ENCODE measurements around the gene ZFYVE26. TPM values are rescaled to one million over a fixed set of nuclear protein-coding genes. Genes with fewer than 3 reads are reported as not detected.
"Not testable (repeated sequence)": the region's sequence is repeated elsewhere in the genome, so short reads cannot be mapped to it uniquely, and the experiment has no call there.

Gene ZFYVE26
- total RNA-seq, 1 donor from 2014 or later, result 21.0 TPM

DNA sequence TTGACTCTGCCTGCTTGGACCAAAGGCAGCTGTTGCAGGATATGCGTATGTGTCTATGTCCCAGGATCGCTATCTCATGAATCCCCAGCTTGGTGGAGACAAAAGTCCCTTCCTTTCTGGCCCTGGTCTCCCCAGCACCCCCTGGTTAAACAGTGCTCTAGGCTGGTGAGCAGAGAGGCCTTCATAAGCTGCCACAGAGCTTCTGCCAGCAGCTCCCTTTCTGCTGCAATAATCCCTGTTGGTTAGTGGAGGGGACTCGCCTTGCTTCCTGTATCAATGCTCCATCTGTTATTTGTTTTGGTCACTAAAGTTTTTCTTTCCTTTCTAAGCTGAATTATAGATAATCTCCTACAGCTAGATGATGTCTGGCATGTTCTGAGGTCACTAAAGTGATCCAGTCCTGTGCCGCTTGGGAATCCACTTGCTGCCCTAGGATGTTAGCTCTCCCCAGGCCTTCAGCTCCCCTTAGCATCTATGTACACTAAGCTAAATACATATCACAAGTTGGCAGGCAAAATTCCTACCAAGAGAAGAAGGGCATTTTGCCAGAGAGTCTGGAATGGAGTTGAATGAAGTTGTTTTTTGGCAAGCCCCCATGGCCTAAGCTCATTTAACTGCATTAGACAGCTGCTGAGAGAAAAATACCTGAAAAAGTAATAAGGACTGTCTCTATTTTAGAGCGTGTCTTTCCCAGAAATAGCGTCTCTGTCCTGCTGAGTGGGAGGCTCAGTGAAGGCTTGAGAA lies 66.9 kb downstream of the ZFYVE26 start:
- no peak for DNase-seq (ENCODE audit: low spot score)

DNA sequence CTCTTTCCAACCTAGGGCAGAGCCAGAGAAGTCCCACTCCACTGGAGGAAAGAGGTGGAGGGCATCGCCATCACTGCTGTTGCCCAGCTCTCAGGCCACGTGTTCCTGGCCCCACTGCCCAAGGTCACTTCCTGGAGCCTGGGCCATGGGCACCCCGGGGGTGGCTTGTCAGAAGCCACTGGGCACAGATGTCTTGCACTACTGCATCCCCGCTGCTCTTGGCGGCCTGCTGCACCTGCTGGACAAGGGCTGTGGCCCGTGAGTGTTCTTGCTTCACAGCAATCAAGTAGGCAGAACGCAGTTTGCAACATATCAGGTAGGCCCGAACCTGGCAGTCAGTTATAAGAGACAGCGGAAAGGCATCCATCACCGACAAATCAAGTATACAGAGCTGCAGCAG lies 68.1 kb downstream of the ZFYVE26 start:
- no peak for DNase-seq (ENCODE audit: low spot score)

DNA sequence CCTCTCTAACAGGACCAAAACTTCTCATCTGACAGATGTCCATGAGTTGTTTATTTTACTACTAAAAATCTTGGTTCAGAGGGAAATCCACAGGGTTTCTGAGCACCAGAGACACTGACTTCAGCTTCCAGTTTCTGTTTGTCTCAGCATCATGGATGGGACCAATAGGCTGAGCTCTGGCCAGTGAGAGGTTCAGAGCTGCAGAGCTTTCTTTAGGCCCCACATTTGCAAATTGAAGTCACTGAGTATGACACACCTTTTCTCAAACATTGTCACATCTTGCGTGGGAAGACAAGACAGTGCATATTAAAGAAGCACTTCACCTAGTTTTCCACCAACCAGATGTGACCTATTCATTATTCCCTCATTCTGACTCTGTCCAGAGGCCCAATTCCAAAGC lies 69.5 kb downstream of the ZFYVE26 start:
- DNase-seq (ENCODE audit: low spot score), result no peak

DNA sequence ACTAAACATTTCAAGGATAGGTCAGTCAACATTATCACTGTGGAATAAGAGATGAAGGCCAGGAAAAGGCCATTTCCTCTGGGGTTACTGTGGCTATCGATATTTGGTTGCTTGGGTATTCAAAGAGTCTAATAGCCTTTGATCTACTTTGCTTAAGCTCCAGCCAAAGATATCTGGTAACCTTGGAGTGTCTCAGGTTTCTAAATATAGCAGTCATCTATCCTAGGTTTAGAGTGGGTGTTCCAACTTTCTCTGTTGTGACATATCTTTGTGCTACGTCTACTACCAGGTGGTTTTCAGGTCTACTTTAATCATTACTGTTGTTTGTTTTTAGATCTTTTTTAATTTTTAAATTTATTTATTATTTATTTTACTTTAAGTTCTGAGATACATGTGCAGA lies 72.3 kb downstream of the ZFYVE26 start:
- DNase-seq (ENCODE audit: low spot score), result no peak

DNA sequence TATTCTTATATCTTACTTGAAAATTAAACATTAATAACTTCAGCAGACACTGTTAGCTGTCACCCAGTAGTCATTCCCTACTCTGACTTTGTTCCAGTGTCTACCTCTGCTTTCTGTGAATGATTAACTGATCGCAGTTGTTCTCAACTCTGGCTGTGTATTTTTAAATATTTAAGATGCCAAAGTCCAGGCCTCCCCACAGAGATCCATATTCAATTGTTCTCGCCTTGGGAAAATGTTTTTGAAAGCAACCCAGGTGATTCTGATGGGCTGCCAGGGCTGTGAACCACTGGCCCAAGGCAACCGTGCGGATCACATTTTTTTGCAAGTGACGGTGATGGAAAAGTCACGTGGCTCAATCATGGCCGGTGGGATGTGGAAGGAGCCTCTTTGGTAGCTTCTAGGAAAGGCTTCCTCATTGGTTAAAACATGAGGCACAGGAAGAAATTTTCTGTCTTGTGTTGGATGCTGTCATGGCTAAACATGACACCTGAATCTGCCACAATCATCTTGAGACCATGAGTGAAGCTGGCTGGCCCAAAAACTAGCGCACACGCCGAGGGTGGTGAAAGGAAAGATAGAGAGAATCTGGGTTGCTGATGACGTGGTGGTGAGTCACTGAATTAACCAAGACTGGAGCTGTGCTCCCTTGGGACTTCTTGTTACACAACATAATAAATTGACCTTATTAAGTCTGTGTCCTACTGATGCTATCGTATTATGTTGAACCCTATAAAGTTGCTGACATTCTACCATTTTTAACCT lies 77.5 kb downstream of the ZFYVE26 start:
- peak; percentile 89 for DNase-seq (ENCODE audit: low spot score)

DNA sequence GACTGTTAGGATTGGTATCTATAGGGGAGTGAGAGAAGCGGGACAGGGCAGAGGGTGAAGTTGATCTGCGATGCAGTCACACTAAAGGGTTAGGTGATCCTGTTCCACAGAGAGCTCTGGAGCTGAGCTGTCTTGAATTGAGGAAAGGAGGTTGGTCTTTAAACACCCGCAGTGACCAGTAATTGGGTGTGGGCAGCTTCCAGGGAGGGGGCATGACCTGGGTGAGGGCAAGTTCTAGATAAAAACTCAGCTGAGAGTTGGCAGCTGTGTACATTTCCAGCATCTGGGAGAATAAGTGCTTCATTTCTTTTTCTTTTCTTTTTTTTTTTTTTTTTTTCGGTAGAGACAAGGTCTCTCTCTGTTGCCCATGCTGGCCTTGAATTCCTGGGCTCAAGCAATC lies 79.6 kb downstream of the ZFYVE26 start:
- DNase-seq (ENCODE audit: low spot score), result peak; percentile 69

DNA sequence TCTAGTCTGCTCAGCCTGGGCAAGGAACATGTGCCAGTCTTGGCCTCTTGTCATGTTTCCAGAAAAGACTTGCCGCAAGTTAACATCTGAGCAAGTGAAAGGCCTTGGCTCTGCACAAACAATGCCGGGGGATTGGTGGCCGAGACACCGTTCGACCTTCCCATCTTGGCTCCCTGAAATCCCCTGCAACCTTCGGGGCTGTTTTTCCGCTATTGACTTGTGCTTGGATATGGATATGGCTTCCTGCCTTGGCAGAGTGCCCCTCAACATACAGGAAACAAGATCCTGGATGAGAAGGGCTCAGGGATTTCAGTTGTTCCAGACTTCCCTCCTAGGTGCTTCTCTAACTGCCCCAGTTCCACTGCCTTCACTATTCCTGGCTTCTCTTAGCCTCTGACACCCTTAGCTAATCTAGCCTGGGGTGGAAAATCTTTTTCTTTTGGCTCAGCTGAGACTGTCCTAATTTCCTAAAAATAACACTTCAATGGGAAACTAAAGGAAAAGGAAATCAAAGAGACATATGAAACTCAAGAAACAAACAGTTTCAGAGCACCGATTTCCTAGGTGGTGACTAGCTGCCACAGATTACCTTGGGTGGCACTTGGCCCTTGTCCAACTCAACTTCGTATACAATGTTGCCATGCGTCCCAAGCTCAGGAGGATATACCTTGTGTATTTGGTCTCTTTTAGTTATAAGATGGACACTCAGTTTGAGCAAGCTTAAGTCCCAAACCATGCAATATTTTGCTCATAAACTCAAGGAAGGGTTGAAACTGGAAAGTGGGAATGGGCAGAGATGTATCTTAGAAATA lies 80.8 kb downstream of the ZFYVE26 start:
- DNase-seq (ENCODE audit: low spot score), result no peak

DNA sequence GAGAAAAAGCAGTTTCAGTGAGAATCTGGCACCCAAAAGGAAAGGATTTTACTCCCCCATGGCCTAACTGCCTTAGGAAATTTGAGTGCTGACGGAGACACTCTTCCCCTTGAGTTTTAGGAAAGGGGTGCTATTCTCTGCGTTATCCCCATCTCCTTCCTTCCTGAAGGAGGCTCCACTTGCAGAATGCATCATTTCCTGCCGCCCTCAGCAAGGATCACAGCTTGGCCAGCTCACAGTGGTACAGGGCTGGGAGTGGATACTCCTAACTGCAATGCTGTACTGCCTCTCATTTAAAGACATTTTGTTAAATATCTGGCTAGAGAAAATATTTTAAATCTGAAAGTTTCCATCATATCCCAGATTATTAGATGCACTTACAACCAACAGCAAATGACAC lies 81.7 kb downstream of the ZFYVE26 start:
- no peak for DNase-seq (ENCODE audit: low spot score)

DNA sequence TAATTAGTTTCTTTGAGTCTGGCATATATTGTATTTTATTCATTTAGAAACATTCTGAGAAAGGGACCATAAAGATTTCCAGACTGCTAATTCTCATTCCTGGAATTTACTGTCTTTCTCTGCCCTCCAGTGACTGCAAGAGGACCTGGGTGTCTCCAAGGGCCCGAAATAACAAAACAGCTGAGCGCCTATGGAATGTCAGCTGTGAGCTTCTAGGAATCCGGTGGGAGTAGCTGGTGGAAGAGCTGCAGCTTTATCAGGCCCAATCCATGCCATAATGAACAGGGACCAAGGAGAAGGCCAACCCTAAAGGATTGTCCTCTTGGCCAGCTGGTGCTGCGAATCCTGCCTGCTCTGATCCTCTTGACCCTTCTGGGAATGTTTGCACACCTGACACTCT lies 82.8 kb downstream of the ZFYVE26 start:
- no peak for DNase-seq (ENCODE audit: low spot score)

DNA sequence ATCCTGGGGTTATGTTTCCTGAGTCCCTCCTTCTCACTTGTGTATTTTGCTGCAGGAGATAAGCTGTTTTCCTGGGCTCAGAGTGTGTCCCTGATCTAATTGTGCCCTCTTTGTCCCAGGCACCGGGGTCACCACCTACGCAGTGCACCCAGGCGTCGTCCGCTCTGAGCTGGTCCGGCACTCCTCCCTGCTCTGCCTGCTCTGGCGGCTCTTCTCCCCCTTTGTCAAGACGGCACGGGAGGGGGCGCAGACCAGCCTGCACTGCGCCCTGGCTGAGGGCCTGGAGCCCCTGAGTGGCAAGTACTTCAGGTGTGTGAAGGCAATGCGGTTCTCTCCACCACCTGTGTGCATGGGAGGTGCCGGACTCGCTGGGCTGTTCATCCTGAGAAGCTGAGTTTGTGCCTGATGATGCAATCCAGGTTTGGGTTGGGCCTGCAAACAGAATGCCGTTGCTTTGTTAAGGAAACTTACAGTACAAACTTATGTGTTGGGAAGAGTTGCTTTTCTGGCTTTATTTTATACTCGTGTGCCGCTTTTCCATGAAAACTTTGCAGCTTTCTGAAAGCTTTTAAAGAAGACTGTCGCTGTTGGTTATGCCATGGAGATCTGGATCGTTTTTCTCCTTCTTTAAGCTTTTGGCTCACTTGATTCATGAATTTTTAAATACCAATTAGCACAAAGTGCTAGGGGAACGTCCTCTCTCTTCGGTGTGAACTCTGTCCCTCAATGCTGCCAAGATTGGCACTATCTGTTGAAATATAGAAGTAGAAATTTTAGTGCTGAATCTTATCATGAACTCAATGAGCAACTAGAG lies 87.1 kb downstream of the ZFYVE26 start:
- peak; percentile 75 for DNase-seq (ENCODE audit: low spot score)

DNA sequence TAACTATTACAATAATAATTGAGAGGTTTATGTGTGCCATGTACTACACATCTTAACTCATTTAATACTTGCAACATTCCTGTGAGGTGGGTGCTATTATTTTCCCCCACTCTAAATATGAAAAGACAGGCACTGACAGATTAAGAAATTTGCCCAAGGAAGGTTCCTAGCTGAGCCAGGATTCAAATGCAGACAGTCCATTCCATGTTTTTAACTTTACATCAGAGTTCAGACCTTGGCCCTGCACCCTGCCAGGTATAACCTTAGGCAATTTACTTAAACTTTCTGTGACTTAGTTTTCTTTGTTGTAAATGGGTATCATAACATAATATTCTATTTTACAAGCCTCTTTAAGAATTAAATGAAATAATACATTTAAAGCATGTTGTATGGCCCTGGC lies 88.1 kb downstream of the ZFYVE26 start:
- no peak for DNase-seq (ENCODE audit: low spot score)

DNA sequence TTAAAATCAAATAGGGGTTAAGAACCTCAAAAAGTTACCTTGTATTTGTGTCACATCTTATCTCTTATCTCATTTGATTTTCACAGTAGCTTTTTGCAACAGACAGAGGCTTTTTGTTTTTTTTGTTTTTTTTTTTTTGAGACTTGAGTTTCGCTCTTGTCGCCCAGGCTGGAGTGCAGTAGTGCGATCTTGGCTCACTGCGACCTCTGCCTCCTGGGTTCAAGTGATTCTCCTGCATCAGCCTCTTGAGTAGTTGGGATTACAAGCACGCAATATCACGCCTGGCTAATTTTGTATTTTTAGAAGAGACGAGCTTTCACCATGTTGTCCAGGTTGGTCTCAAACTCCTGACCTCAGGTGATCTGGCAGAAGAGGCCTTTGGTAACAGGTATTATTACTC lies 89.0 kb downstream of the ZFYVE26 start:
- no peak for DNase-seq (ENCODE audit: low spot score)

DNA sequence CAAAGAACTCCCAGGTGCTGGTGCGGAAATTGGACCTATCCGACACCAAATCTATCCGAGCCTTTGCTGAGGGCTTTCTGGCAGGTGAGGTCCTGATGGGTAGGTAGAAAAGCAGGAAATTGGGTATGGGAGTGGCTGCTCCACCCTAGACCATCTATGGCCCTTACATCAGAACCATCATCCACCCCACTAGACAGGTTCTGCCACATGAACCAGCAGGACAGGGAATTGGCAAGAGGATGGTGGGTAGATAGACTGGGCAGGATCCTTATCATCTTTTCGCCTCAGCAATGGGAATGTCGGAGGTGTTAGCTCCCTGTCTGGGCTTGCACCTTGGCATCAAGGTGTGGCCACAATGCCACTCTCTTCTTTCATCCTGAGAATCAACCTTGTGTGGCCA lies 91.2 kb downstream of the ZFYVE26 start:
- DNase-seq (ENCODE audit: low spot score), result no peak

DNA sequence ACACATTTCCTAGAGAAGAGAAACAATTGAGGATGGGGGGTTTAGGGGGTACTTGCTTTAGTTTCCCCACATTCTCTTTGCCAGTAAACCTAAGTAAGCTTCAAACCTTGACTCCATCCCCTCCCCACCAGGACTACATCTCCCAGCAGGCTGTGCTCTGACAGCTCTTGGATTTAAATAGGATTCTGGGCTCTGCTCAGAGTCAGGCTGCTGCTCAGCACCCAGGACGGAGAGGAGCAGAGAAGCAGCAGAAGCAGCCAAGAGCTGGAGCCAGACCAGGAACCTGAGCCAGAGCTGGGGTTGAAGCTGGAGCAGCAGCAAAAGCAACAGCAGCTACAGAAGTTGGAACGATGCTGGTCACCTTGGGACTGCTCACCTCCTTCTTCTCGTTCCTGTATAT lies 94.1 kb downstream of the ZFYVE26 start:
- DNase-seq (ENCODE audit: low spot score), result peak; percentile 83

DNA sequence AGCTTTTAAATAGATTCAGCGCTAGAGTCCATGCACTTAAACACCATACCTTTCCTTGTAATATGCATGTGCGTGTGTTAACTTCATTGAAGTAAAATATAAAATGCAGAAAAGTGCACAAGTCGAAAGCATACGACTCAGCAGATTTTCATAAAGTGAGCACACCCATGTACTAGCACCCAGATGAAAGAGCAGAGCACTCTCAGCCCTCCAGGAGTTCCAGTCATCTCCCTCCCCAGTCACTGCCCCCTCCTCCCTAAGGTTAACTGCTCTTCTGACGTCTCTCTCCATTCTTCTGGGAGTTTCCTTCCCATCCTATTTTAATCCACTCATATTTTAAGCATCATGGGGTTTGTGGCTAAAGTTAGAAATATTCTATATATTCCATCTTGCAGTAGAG lies 94.5 kb downstream of the ZFYVE26 start:
- no peak for DNase-seq (ENCODE audit: low spot score)

DNA sequence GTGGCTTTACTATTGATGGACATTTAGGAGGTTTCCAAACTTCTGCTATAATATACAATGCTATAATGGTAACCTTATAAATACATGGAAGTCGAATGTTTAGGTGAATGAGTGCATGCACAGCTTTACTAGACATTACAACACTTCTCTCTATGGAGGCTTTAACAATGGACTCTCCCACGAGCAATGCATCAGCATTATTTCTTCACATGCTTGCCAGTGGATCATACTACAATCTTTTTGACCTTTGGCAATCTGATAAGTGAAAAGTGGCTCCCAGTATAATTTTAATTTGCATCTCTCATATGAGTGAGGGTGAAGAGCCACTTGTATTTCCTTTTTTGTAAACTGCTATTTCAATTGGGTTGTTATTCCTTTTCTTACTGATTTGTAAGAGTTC lies 96.5 kb downstream of the ZFYVE26 start:
- no peak for DNase-seq (ENCODE audit: low spot score)

DNA sequence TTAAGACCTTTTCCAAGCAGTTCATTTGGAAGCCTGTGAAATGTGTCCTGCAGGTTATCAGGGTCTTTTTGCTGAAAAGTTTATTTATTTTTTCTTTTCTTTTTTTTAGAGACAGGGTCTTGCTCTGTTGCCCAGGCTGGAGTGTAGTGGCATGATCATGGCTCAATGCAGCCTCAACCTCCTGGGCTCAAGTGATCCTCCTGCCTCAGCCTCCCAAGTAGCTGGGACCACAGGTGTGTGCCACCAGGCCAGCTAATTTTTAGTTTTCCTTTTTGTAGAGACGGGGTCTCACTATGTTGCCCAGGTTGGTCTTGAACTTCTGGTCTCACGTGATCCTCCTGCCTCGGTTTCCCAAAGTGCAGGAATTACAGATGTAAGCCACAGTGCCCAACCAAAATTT lies 97.0 kb downstream of the ZFYVE26 start:
- not testable (repeated sequence) for DNase-seq (ENCODE audit: low spot score)

DNA sequence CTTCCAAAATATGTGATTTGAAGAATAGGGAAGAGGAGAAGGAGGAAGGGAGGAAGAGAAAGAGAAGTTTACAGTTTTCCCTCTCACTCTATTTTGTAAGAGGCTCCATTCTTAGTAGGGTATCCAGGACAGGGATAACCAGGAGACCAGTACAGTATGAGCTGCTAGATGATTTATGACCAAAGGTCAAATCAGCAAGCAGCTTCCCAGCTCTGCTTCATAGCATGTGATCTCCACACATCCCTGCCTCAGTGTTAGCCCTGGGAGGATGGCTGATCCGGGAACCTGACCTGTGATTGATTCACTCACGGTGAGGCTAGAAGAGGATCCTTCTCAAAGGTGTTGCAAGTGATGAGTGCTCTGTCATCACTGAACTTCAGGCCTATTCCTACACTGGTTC lies 98.1 kb downstream of the ZFYVE26 start:
- peak; percentile 67 for DNase-seq (ENCODE audit: low spot score)

DNA sequence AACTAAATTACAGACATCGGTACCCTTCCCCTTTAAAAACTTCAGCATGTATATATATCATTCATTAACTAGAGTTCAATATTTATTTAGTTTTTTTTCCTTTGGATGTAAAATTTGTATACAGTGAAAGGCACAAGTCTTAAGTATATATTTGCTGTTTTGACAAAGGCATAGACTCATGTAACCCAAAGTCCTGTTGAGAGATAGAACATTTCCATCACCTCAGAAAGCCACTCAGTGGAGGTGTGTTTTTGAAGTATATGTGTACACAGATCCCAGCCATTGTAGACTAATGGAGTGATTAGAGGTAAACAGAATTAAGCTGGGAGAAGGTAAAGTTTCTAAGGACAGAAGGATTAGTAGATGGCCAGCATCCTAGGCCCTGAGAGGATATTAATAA lies 99.3 kb downstream of the ZFYVE26 start:
- DNase-seq (ENCODE audit: low spot score), result no peak

DNA sequence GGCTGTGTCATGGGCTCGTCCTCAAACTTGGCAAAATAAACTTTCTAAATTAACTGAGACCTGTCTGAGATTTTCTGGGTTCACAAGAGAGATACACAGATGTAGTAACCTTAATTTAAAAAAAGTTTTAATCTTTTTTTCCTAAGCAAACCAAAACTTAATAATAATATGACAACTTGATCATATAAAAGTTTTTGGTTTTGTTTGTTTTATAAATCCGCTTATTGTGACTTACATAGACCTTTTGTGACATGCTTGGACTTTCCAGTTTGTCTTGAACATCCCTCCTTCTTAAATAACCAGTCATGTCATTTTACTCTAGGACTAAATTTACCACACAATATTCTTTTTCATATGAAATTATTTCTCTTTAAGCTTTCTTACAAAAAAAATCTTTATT lies 106.2 kb downstream of the ZFYVE26 start:
- DNase-seq (ENCODE audit: low spot score), result no peak

DNA sequence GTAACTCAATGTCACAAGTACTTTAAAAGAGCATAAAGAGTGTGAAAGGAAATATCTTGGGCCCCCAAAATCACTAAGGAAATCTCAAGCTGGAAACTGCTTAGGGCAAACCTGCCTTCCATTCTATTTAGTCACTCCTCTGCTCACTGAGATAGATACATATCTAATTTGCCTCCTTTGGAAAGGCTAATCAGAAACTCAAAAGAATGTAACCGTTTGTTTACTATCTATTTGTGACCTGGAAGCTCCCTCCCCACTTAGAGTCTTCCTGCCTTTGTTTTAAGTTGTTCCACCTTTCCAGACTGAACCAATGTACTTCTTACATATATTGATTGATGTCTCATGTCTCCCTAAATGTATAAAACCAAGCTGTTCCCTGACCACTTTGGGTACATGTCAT lies 106.6 kb downstream of the ZFYVE26 start:
- DNase-seq (ENCODE audit: low spot score), result not testable (repeated sequence)

DNA sequence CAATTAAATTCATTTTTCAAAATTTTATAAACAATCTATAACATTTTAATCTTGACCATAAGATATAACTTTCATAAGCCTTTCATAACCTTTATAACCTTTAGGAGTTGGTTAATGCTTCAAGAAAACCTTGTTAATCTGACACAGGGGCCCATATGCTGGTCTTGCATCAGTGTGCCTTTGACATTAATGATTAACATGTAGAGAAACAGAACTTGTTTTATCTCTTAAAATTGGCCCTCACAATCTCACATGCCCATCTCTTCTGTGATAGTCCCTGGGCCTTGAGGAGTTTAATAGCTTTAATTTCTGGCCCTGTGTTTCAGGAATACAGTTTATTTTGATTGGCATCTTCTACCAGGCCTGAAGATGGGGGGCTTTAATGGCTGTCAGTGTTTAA lies 107.0 kb downstream of the ZFYVE26 start:
- not testable (repeated sequence) for DNase-seq (ENCODE audit: low spot score)
